Left ventricle myocardium inferior (tissue), 1 donor: ENCODE measurements around the gene KIF20B. TPM values are rescaled to one million over a fixed set of nuclear protein-coding genes. Genes with fewer than 3 reads are reported as not detected.

Experiments
- DNase-seq: peaks from one replicate; pipeline ENCODE4 v3.0.0-alpha.2; 2020
- H3K27ac ChIP-seq: fragments of 200-600 bp; replicated peaks from 2 replicates; pipeline ENCODE4 v1.8.0; 2021
- H3K27me3 ChIP-seq: fragments of 200-600 bp; 2 replicates; pipeline ENCODE4 v1.8.0; 2021; ENCODE audit warnings: low read depth
- H3K36me3 ChIP-seq: fragments of 200-600 bp; 2 replicates; pipeline ENCODE4 v1.8.0; 2021
- H3K4me1 ChIP-seq: fragments of 200-600 bp; 2 replicates; pipeline ENCODE4 v1.8.0; 2021
- H3K4me3 ChIP-seq: fragments of 200-600 bp; 2 replicates; pipeline ENCODE4 v1.8.0; 2021; ENCODE audit warnings: mild to moderate bottlenecking, moderate library complexity
- H3K9me3 ChIP-seq: fragments of 200-600 bp; replicated peaks from 2 replicates; pipeline ENCODE4 v1.8.0; 2021
- intact Hi-C: fragments of 100-400 bp; cut with micrococcal nuclease; formaldehyde crosslinking; loops from one replicate; pipeline ENCODE4 v1.11.0; 2022
- total RNA-seq: library from RNA; stranded (reverse); fragmentation: NEBNext Ultra II Directional; extraction: Animal tissue kit (Norgen Biotek cat#: 25700); gene quantifications from one replicate; pipeline ENCODE4 v1.2.1, GENCODE V29; 2021
- TF ChIP-seq, protein P1 (sequence below): fragments of 200-600 bp; IDR thresholded peaks from 2 replicates; pipeline ENCODE4 v1.8.0; 2021; ENCODE audit warnings: antibody characterized with exemption, mild to moderate bottlenecking, borderline replicate concordance
- donor health status: DM: no; HTN: yes; CAD: no; lungs with severe emphysema.

The KIF20B gene
- total RNA-seq, 1 donor from 2014 or later = 2.4 TPM

DNA sequence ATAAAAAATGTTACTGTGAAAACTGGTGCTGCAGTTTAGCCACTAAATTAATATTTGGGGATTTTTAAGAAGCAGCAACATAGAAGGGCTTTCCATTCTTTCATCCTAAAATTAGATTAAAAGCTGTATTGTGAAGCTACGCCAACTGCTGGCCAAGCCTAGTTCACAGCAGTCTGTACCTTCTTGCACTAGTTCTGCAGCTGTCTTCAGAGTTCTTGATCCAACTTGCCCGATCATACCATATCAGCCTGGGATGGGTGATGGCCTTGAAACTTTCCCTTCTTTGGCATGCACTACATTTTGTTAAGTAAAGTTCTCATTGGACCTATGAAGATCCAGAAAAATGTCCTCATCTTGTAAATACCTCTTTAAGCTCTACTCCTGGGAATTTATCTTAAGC lies 36.1 kb upstream of the KIF20B start:
- intact Hi-C loops = no loop called here
- peaks cover 9% of the 10 kb centered on the region for H3K4me1 ChIP-seq

DNA sequence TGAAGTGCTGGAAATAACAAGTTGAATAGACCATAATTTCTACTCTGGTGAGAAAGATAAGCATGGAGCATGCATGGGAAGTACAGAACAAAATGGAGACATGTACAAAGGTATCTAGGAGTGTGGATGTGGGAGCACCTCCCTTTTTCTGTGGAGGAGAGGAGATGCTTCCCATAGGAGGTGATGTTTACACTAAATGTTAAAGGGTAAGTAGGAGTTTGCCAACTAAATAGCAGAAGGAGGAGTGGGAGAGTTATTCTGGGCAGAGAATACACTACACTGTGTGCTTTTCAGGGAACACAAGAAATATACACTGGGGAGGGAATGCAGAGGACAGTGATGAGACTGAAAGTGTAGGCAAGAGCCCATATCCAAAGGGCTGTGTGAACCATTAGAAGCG lies 35.3 kb upstream of the KIF20B start:
- Histone ChIP-seq H3K27me3 (no peaks in the 10 kb centered on the region), H3K4me3 (no peak overlapping the region), H3K36me3 (no peaks in the 10 kb centered on the region), H3K9me3 (no peaks in the 10 kb centered on the region), H3K4me1 (peaks cover 9% of the 10 kb centered on the region), H3K27ac (no peak overlapping the region)
- intact Hi-C loops = no loop called here
- no peak for DNase-seq
- TF ChIP-seq, protein P1, sequence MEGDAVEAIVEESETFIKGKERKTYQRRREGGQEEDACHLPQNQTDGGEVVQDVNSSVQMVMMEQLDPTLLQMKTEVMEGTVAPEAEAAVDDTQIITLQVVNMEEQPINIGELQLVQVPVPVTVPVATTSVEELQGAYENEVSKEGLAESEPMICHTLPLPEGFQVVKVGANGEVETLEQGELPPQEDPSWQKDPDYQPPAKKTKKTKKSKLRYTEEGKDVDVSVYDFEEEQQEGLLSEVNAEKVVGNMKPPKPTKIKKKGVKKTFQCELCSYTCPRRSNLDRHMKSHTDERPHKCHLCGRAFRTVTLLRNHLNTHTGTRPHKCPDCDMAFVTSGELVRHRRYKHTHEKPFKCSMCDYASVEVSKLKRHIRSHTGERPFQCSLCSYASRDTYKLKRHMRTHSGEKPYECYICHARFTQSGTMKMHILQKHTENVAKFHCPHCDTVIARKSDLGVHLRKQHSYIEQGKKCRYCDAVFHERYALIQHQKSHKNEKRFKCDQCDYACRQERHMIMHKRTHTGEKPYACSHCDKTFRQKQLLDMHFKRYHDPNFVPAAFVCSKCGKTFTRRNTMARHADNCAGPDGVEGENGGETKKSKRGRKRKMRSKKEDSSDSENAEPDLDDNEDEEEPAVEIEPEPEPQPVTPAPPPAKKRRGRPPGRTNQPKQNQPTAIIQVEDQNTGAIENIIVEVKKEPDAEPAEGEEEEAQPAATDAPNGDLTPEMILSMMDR = no peak

More for the DNA sequence above, 36.1 kb upstream of the KIF20B start:
- DNase-seq = no peak
- no peaks in the 10 kb centered on the region for H3K27me3 ChIP-seq
- TF ChIP-seq, protein P1 = no peak
- H3K36me3 ChIP-seq = no peaks in the 10 kb centered on the region
- no peak overlapping the region for H3K4me3 ChIP-seq
- H3K9me3 ChIP-seq = no peaks in the 10 kb centered on the region
- H3K27ac ChIP-seq = no peak overlapping the region

DNA sequence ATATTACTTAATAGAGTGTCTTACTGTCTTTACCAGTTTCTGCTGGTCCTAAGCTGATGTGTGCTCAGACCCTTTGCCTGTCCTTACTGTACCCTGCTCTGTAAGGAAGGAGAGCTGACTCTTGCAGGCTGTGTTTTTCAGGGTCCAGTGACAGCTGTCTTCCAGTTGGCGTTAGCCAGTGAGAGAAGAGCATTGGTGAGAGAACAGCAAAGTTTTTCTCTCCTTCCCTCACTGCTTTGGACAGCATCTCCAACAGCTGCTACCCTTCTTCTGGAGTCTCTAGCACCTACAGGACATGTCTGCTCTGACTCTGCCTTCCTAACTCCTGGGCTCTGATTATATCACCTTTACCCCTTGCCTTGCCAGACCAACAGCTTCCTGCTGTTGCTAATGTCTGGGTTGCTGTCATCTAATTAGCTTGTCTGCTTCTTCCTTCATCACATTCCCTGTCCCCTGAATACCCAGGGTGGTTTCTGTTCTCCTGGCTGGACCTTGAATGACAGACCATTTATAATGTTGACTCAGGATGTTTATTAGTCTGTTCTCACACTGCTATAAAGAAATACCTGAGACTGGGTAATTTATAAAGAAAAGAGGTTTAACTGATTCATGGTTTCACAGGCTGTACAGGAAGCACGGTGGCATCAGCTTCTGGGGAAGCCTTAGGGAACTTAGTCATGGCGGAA lies 32.9 kb upstream of the KIF20B start:
- TF ChIP-seq, protein P1 = no peak
- intact Hi-C loops = no loop called here
- no peaks in the 10 kb centered on the region for H3K9me3 ChIP-seq
- no peaks in the 10 kb centered on the region for H3K4me1 ChIP-seq
- no peaks in the 10 kb centered on the region for H3K36me3 ChIP-seq
- H3K27me3 ChIP-seq = no peaks in the 10 kb centered on the region
- no peak overlapping the region for H3K27ac ChIP-seq
- no peak for DNase-seq
- no peak overlapping the region for H3K4me3 ChIP-seq

DNA sequence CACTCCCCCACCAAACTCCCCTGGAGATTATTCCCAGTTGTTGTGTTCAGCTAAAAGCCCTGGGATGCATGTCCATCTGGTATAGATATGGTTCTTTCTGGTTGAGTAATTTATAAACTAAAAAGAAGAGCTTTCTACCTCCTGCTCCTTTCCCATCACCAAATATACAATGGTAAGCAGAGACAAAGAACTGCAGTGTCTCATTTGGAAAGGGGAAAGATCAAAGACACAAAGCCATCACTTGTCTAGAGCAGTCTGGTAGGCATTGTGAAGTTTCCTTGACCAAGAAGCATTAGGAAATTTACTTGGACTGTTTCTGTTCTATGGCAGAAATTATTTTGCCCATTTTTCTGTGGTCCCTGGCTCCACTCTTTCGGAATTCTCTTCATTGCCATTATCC lies 31.4 kb upstream of the KIF20B start:
- Histone ChIP-seq H3K27ac (no peak overlapping the region), H3K4me1 (no peaks in the 10 kb centered on the region), H3K36me3 (no peaks in the 10 kb centered on the region), H3K4me3 (no peak overlapping the region), H3K27me3 (no peaks in the 10 kb centered on the region), H3K9me3 (no peaks in the 10 kb centered on the region)
- DNase-seq = no peak
- TF ChIP-seq, protein P1 = no peak
- intact Hi-C loops = no loop called here

DNA sequence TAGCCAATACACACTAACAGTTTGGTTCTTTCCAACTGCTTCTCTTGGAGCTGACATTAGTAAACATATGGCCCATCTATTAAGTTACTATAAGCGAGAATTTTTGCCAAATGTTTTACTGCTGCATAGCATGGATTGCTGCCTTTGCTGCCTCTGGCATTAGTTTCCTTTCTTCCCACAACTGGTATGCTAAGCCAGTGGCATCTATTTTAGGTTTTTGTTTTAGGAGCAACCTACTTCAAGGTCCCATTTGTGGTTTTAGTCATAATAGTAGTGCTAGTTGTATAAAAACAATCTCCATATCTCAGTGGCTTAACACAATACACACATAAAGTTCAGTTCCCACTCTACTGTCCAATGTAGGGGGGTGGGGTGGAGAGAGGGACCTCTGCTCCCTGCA lies 30.5 kb upstream of the KIF20B start:
- H3K9me3 ChIP-seq = no peaks in the 10 kb centered on the region
- no peak overlapping the region for H3K27ac ChIP-seq
- H3K36me3 ChIP-seq = no peaks in the 10 kb centered on the region
- intact Hi-C loops = no loop called here
- no peak overlapping the region for H3K4me3 ChIP-seq
- TF ChIP-seq, protein P1 = no peak
- H3K4me1 ChIP-seq = no peaks in the 10 kb centered on the region
- DNase-seq = no peak
- no peaks in the 10 kb centered on the region for H3K27me3 ChIP-seq
